IPS-18a (cell line): Measurements from ENCODE around the gene ZDHHC14.
"Not testable (repeated sequence)": the region's sequence is repeated elsewhere in the genome, so short reads cannot be mapped to it uniquely, and the experiment has no call there.

Source experiments
- H3K27ac ChIP-seq: one replicate; pipeline ENCODE4 v1.5.1; 2013; ENCODE audit warnings: low read length
- H3K27me3 ChIP-seq: one replicate; pipeline ENCODE4 v1.6.1; 2013; ENCODE audit warnings: mild to moderate bottlenecking, low read length; ENCODE audit not compliant: control insufficient read depth, insufficient read depth
- H3K36me3 ChIP-seq: one replicate; pipeline ENCODE4 v1.6.1; 2013; ENCODE audit warnings: low read depth, low read length; ENCODE audit not compliant: control insufficient read depth
- H3K4me1 ChIP-seq: one replicate; pipeline ENCODE4 v1.6.1; 2013; ENCODE audit warnings: low read depth, low read length; ENCODE audit not compliant: control insufficient read depth
- H3K4me3 ChIP-seq: one replicate; pipeline ENCODE4 v1.5.1; 2013; ENCODE audit warnings: low read length
- H3K9ac ChIP-seq: one replicate; pipeline ENCODE4 v1.6.1; 2013; ENCODE audit warnings: mild to moderate bottlenecking, low read length, moderate library complexity
- H3K9me3 ChIP-seq: one replicate; pipeline ENCODE4 v1.6.1; 2013; ENCODE audit warnings: low read depth, low read length; ENCODE audit not compliant: control insufficient read depth

Gene ZDHHC14

DNA sequence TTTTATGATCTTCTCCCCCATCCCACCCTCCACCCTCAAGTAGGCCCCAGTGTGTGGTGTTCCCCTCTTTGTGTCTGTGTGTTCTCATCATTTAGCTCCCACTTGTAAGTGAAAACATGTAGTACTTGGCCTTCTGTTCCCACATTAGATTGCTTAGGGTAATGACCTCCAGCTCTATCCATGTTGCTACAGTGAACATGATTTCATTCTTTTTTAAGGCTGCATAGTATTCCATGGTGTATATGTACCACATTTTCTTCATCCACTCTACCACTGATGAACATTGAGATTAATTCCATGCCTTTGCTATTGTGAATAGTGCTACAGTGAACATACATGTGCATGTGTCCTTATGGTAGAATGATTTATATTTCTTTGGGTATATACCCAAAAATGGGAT, 196.0 kb downstream of the ZDHHC14 start:
- not testable (repeated sequence) for H3K4me3 ChIP-seq, H3K36me3 ChIP-seq

DNA sequence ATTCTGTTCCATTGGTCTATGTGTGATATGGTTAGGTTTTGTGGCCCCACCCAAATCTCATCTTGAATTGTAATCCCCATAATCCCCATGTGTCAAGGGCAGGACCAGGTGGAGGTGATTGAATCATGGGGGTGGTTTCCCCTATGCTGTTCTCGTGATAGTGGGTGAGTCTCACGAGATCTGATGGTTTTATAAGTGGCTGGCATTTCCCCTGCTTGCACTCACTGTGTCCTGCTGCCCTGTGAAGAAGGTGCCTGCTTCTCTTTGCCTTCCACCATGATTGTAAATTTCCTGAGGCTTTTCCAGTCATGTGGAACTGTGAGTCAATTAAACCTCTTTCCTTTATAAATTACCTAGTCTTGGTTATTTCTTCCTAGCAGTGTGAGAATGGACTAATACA, 197.5 kb downstream of the ZDHHC14 start:
- not testable (repeated sequence) for H3K27ac ChIP-seq, H3K27me3 ChIP-seq

More for the DNA sequence above, 196.0 kb downstream of the ZDHHC14 start:
- H3K9me3 ChIP-seq, H3K9ac ChIP-seq, H3K27ac ChIP-seq, H3K4me1 ChIP-seq, H3K27me3 ChIP-seq: not testable (repeated sequence)

DNA sequence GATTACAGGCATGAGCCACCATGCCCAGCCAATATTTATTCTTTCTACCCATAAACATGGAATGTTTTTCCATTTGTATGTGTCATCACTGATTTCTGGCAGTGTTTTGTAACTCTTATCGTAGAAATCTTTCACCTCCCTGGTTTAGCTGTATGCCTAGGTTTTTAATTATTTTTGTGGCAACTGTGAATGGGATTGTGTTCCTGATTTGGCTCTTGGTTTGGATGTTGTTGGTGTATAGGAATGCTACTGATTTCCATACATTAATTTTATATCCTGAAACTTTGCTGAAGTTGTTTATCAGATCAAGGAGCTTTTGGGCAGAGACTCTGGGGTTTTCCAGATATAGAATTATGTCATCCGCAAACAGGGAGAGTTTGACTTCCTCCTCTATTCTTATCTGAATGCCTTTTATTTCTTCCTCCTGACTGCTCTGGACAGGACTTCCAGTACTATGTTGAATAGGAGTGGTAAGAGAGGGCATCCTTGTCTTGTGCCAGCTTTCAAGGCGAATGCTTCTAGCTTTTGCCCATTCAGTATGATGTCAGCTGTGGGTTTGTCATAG, 198.6 kb downstream of the ZDHHC14 start:
- Histone ChIP-seq H3K9me3 (no peaks in the 10 kb centered on the region), H3K4me3 (no peak overlapping the region), H3K9ac (no peak overlapping the region), H3K27me3 (no peaks in the 10 kb centered on the region), H3K36me3 (no peaks in the 10 kb centered on the region), H3K27ac (no peak overlapping the region), H3K4me1 (no peaks in the 10 kb centered on the region)

More for the DNA sequence above, 197.5 kb downstream of the ZDHHC14 start:
- H3K4me1 ChIP-seq, H3K36me3 ChIP-seq, H3K9me3 ChIP-seq, H3K9ac ChIP-seq, H3K4me3 ChIP-seq: not testable (repeated sequence)

DNA sequence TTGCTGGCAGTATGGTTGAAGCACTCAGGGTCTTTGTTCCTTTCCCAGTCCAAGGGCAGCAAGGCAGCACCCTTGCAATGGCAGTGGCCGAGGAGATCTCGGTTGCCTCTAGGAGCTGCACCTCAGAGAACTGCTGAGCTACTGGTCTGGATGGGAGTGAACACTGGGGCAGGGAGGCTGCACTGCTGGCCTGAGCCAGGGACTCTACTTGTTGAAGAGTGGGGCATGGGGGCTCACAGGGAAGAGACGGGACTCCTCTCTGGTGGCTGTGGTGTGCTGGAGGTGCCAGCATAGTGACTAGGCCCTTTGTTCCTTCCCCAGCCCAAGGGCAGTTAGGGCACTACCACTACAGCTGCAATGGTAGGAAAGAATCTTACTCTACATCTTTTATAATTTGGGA, 203.0 kb downstream of the ZDHHC14 start:
- H3K4me1 ChIP-seq, result no peaks in the 10 kb centered on the region
- no peaks in the 10 kb centered on the region for H3K9me3 ChIP-seq
- no peak overlapping the region for H3K4me3 ChIP-seq
- no peaks in the 10 kb centered on the region for H3K27me3 ChIP-seq
- no peak overlapping the region for H3K27ac ChIP-seq
- H3K9ac ChIP-seq, result no peak overlapping the region
- H3K36me3 ChIP-seq, result no peaks in the 10 kb centered on the region

DNA sequence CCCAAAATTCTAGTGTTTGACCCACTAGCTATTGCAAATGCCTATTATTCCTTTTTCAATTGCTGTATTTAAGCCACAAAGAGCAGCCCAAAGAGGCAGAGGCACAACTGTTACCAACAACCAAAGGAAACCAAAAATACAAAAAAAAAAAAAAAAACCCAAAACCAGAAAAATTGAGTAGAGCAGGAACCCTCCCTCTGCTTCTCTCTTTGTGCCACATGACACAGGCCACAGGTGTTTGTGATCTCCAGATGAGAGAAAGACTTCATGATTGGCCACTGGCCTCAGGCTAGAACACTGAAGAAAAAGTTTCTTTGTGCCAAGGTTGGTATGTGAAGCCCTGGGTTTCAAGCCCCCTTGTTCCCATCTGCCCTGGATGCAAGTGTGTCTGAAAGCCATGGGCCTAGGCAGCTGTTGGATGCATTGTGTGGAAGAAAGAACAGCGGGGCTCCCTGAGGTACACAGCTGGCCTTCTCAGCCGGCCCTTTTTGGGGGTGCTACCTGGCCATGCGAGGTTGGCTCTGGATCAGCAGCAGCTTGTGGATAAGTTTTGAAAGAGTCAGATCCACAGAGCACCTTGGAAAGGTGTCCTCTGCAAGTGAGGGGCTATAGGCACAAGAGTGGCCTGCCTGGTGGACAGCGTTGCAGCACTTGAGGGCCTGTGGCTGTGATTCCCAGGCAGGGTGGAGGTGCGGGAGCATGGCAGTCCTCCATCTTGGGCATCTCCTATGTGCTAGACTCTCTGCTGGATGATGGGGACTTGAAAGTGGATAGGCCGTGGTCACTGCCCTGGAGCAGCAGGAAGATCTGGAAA, 204.5 kb downstream of the ZDHHC14 start:
- Histone ChIP-seq H3K27me3 (no peaks in the 10 kb centered on the region), H3K36me3 (no peaks in the 10 kb centered on the region), H3K27ac (no peak overlapping the region), H3K4me1 (no peaks in the 10 kb centered on the region), H3K4me3 (no peak overlapping the region), H3K9ac (no peak overlapping the region), H3K9me3 (peaks cover 3% of the 10 kb centered on the region)

DNA sequence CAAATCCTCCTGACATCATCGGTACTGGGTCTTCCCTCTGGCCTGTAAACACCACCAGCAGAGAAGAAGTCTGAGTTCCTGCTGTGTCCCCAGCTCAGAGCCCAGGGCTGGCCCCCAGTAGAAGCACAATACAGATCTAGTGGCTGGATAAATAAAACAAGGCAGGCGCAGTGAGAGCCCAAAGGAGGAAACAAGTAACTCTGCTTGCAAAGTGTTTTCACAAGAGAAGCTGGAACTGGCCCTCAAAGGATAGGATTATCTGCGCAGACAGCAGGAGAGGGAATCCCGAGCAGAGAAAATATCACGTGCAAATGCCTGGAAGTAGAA, 205.1 kb downstream of the ZDHHC14 start:
- H3K9me3 ChIP-seq, result peaks cover 5% of the 10 kb centered on the region
- no peak overlapping the region for H3K4me3 ChIP-seq
- H3K36me3 ChIP-seq, result no peaks in the 10 kb centered on the region
- no peak overlapping the region for H3K9ac ChIP-seq
- no peak overlapping the region for H3K27ac ChIP-seq
- H3K4me1 ChIP-seq, result no peaks in the 10 kb centered on the region
- H3K27me3 ChIP-seq, result no peaks in the 10 kb centered on the region

DNA sequence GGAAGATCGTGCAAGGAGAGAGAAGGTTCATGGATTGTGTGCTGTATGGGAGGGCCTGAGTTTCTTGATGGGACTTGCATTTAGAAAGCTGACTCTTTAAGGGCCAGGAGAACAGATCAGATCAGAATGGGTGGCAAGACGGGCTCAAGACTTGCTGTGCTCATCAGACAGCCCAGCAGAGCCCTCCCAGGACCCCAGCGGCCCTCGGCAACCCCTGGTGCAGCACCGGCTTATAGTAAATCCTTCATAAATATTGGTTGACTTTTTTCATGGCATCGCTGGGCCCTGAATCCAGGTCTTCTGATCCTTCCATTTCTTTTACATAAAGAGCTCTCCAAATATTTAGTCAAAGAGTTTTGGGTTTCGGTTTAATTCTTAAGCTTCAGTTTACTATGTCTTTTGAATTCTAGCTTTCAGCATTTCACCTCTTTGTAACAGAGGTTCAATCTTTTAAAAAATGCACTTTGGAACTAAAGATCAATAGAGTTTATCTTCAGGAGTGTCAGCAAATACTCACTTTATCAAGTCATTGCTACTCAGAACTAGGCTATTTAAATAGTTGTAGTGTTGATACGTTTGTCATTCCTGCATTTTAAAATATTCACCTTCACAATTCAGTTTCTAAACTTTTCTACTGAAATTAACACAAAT, 205.6 kb downstream of the ZDHHC14 start:
- Histone ChIP-seq H3K4me1 (no peaks in the 10 kb centered on the region), H3K27me3 (no peaks in the 10 kb centered on the region), H3K9ac (no peak overlapping the region), H3K36me3 (no peaks in the 10 kb centered on the region), H3K4me3 (no peak overlapping the region), H3K27ac (no peak overlapping the region), H3K9me3 (peaks cover 9% of the 10 kb centered on the region)

DNA sequence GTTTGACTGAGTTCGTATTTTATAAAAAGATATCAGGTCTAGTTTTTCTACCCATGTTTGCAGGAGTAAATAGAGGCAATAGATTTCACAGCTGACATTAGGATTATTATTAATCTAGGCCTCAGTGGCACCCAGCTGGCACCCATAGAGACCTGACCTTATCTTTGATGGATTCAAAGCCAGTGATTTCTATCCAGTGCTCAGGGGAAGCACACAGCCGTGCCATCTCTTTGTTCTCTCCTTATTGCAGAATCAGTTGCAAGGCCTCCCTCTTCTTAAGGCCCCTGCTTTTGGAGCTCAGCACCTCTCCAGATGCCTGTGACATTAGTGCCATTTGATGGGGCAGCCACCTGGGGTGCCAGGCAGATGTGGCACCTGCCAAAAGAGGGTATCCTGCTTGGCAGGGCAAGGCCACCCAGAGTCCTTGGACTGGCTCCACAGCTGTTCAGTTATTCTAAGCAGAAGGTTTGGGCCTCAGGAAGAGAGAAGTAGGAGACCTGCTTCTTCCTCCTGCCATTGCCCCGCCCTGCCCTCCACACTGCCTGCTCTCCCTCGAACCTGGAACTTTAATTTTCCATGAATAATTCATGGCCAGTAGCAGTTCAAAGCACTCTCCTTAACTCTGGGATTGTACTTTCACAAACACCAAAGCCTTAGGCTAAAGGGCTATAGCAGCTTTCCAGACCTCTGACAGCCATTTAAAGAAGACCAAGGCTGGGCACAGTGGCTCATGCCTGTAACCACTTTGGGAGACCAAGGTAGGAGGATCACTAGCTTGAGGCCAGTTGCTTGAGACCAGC, 206.3 kb downstream of the ZDHHC14 start:
- Histone ChIP-seq H3K27me3 (no peaks in the 10 kb centered on the region), H3K9ac (no peak overlapping the region), H3K27ac (no peak overlapping the region), H3K4me3 (no peak overlapping the region), H3K9me3 (peaks cover 9% of the 10 kb centered on the region), H3K4me1 (no peaks in the 10 kb centered on the region), H3K36me3 (no peaks in the 10 kb centered on the region)

DNA sequence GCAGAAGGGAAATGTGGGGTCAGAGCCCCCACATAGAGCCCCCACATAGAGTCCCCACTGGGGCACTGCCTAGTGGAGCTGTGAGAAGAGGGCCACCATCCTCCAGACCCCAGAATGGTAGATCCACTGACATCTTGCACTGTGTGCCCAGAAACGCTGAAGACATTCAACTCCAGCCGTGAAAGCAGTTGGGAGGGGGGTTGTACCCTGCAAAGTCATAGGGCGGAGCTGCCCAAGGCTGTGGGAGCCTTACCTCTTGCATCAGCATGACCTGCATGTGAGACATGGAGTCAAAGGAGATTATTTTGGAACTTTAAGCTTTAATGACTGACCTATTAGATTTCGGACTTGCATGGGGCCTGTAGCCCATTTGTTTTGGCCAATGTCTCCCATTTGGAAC, 209.7 kb downstream of the ZDHHC14 start:
- H3K9ac ChIP-seq, H3K27ac ChIP-seq, H3K4me3 ChIP-seq, H3K4me1 ChIP-seq, H3K9me3 ChIP-seq, H3K36me3 ChIP-seq, H3K27me3 ChIP-seq: not testable (repeated sequence)

DNA sequence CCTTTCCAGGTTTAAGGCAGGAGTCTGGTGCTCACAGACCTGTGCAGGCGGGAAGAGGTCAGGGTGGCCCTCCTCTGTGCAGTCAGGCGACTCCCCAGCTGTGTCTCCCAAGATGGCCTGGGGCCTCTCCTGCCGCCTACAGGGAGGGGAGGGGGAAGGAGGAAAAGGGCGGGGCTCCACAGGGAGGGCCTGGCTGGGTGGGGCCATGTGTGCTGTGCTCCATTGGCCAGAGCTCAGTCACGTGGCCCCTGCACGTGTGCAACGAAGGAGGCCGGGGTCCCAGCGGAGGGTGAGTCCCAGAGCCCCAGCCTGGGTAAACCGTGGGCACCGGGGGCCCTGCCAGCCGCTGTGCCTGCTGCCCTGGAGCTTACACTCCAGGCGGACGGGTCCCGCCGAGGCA, 211.6 kb downstream of the ZDHHC14 start:
- H3K36me3 ChIP-seq, result no peaks in the 10 kb centered on the region

DNA sequence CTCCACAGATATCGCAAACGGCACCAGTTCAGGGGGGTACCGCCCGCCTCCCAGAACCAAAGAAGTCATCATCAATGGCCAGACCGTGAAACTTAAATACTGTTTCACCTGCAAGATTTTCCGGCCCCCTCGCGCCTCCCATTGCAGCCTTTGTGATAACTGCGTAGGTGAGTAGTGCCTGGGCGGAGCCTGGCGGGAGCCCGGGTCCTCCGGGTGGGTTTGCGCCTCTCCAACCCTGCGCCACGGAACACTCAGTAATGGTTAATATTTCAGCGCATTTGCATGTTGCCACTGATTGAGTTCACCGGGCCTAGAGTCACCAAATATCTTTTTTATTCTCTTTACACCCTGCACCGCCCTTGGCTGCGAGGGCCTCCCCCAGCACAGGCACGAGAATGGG, 212.0 kb downstream of the ZDHHC14 start:
- Histone ChIP-seq H3K36me3 (no peaks in the 10 kb centered on the region), H3K4me1 (no peaks in the 10 kb centered on the region), H3K9ac (no peak overlapping the region), H3K27ac (no peak overlapping the region), H3K9me3 (peaks cover 9% of the 10 kb centered on the region), H3K4me3 (no peak overlapping the region), H3K27me3 (no peaks in the 10 kb centered on the region)

More for the DNA sequence above, 211.6 kb downstream of the ZDHHC14 start:
- Histone ChIP-seq H3K27ac (no peak overlapping the region), H3K9me3 (peaks cover 9% of the 10 kb centered on the region), H3K4me3 (no peak overlapping the region), H3K27me3 (no peaks in the 10 kb centered on the region), H3K4me1 (no peaks in the 10 kb centered on the region), H3K9ac (no peak overlapping the region)
